ENCODE measurements around the gene RTRAF.

RTRAF gene
- long read RNA-seq, full-length matches to known transcripts = 447 of 464 reads
- long read RNA-seq, partial matches to known transcripts = 2 of 464 reads
- long read RNA-seq, other reads (novel, unspliced or antisense) = 15 of 464 reads

- peak within 1 kb of the TSS; percentile 87 for H3K27ac ChIP-seq (replicated peaks)
- no peaks in the 10 kb centered on the region for H3K27me3 ChIP-seq (ENCODE audit: insufficient read depth, poor library complexity, severe bottlenecking)
- peak; percentile 67 to 90 for DNase-seq (ENCODE audit: low read depth in 1 of 2, low spot score in 1 of 2)
- peak; percentile 52; the same call in 1 of the 2 replicates for TF ChIP-seq POLR2AphosphoS5 (IDR thresholded peaks at IDR 0.05; ENCODE audit: low read depth)
- no peak for TF ChIP-seq SPI1 (IDR thresholded peaks at IDR 0.05; ENCODE audit: borderline replicate concordance, low read depth)
- peak within 1 kb of the TSS; percentile 71 for H3K4me3 ChIP-seq (replicated peaks; ENCODE audit: insufficient read depth, low read length)
Observed at GRCh38 chr14:51989293-51990234, at the start of gene RTRAF. TSS of gene RTRAF (plus strand) at chr14:51989546. CDS start at chr14:51989640, 94 bp downstream.

GRCh38 chr14:51939755-51940301 is 49.5 kb upstream of the RTRAF start:
- Histone ChIP-seq H3K27ac (replicated peaks) (no peak overlapping the region), H3K4me3 (replicated peaks; ENCODE audit: insufficient read depth, low read length) (no peak overlapping the region), H3K27me3 (ENCODE audit: insufficient read depth, poor library complexity, severe bottlenecking) (no peaks in the 10 kb centered on the region)
- no peak for DNase-seq (ENCODE audit: low read depth in 1 of 2, low spot score in 1 of 2)
- TF ChIP-seq GABPA (IDR thresholded peaks at IDR 0.05; ENCODE audit: low read depth) = no peak

DNA sequence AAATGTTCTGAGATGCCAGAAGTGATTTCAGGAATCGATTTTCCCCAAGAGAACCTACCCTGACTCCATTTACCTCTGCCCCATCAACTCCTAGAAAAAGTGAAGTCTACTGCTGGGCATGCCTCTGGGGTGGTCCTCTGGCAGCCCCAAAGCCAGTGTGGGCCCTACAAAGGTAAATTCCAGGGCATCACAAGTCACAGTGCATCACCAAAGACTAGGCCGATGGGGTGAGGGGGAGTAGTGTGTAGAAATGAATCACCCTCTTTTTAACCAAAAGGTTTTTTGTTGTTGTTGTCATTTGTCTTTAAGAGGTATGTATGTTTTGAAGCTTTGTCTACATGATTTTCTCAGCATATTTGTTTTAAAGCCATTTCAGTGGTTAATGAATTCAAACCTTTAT is 46.4 kb upstream of the RTRAF start:
- Histone ChIP-seq H3K27me3 (ENCODE audit: insufficient read depth, poor library complexity, severe bottlenecking) (no peaks in the 10 kb centered on the region), H3K27ac (replicated peaks) (no peak overlapping the region), H3K4me3 (replicated peaks; ENCODE audit: insufficient read depth, low read length) (no peak overlapping the region)
- TF ChIP-seq GABPA (IDR thresholded peaks at IDR 0.05; ENCODE audit: low read depth) (no peak), POLR2AphosphoS5 (IDR thresholded peaks at IDR 0.05; ENCODE audit: low read depth) (no peak), SPI1 (IDR thresholded peaks at IDR 0.05; ENCODE audit: borderline replicate concordance, low read depth) (no peak)
- TF ChIP-seq, protein P1, sequence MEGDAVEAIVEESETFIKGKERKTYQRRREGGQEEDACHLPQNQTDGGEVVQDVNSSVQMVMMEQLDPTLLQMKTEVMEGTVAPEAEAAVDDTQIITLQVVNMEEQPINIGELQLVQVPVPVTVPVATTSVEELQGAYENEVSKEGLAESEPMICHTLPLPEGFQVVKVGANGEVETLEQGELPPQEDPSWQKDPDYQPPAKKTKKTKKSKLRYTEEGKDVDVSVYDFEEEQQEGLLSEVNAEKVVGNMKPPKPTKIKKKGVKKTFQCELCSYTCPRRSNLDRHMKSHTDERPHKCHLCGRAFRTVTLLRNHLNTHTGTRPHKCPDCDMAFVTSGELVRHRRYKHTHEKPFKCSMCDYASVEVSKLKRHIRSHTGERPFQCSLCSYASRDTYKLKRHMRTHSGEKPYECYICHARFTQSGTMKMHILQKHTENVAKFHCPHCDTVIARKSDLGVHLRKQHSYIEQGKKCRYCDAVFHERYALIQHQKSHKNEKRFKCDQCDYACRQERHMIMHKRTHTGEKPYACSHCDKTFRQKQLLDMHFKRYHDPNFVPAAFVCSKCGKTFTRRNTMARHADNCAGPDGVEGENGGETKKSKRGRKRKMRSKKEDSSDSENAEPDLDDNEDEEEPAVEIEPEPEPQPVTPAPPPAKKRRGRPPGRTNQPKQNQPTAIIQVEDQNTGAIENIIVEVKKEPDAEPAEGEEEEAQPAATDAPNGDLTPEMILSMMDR (IDR thresholded peaks at IDR 0.05; ENCODE audit: insufficient read depth, low read length) = no peak
- TF ChIP-seq, protein P2, sequence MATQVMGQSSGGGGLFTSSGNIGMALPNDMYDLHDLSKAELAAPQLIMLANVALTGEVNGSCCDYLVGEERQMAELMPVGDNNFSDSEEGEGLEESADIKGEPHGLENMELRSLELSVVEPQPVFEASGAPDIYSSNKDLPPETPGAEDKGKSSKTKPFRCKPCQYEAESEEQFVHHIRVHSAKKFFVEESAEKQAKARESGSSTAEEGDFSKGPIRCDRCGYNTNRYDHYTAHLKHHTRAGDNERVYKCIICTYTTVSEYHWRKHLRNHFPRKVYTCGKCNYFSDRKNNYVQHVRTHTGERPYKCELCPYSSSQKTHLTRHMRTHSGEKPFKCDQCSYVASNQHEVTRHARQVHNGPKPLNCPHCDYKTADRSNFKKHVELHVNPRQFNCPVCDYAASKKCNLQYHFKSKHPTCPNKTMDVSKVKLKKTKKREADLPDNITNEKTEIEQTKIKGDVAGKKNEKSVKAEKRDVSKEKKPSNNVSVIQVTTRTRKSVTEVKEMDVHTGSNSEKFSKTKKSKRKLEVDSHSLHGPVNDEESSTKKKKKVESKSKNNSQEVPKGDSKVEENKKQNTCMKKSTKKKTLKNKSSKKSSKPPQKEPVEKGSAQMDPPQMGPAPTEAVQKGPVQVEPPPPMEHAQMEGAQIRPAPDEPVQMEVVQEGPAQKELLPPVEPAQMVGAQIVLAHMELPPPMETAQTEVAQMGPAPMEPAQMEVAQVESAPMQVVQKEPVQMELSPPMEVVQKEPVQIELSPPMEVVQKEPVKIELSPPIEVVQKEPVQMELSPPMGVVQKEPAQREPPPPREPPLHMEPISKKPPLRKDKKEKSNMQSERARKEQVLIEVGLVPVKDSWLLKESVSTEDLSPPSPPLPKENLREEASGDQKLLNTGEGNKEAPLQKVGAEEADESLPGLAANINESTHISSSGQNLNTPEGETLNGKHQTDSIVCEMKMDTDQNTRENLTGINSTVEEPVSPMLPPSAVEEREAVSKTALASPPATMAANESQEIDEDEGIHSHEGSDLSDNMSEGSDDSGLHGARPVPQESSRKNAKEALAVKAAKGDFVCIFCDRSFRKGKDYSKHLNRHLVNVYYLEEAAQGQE (IDR thresholded peaks at IDR 0.05; ENCODE audit: insufficient replicate concordance, low read depth) = no peak
- no peak for DNase-seq (ENCODE audit: low read depth in 1 of 2, low spot score in 1 of 2)

DNA sequence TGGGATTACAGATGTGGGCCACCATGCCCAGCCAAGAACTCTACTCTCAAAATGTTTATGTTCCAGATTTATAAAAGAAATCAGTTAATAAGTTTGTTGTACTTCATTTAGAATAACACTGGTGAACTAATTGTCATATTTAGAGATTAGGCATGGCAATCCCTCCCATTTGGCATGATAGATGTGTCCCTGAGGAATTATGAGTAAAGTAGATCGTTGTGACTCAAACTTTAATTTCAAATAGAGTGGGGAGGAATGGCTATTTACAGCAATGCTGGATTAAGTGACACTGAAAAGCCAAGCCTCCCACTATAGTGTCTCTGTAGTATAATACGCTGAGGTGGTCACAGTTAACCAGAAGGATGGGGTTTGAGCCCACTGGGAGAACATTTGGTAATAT is 39.3 kb upstream of the RTRAF start:
- Histone ChIP-seq H3K4me3 (replicated peaks; ENCODE audit: insufficient read depth, low read length) (no peak overlapping the region), H3K27ac (replicated peaks) (no peak overlapping the region), H3K27me3 (ENCODE audit: insufficient read depth, poor library complexity, severe bottlenecking) (no peaks in the 10 kb centered on the region)
- TF ChIP-seq SPI1 (IDR thresholded peaks at IDR 0.05; ENCODE audit: borderline replicate concordance, low read depth) = no peak
- TF ChIP-seq, protein P2 (IDR thresholded peaks at IDR 0.05; ENCODE audit: insufficient replicate concordance, low read depth) = no peak
- TF ChIP-seq, protein P1 (IDR thresholded peaks at IDR 0.05; ENCODE audit: insufficient read depth, low read length) = no peak
- no peak for TF ChIP-seq GABPA (IDR thresholded peaks at IDR 0.05; ENCODE audit: low read depth)
- TF ChIP-seq POLR2AphosphoS5 (IDR thresholded peaks at IDR 0.05; ENCODE audit: low read depth) = no peak
- no peak for DNase-seq (ENCODE audit: low read depth in 1 of 2, low spot score in 1 of 2)

Data from HL-60 (cell line).